Activated T-cell treated with anti-CD3 and anti-CD28 coated beads, Interleukin-2, amount 50 U/mL, for 72 hours (primary cell): ENCODE measurements around the gene COG2. TPM values are rescaled to one million over a fixed set of nuclear protein-coding genes. Genes with fewer than 3 reads are reported as not detected.
"Not testable (repeated sequence)": the region's sequence is repeated elsewhere in the genome, so short reads cannot be mapped to it uniquely, and the experiment has no call there.

ENCODE experiments used
- ATAC-seq, 2 donors: fragments of 150-1000 bp; cut with Tn5 transposase; replicated peaks in 1 of 2; 2 replicates each; pipeline ENCODE4 v1.10.0; 2021; ENCODE audit warnings: moderate library complexity in 2 of 2, mild to moderate bottlenecking in 1 of 2
- DNase-seq, 2 donors: peaks; one replicate each; pipeline ENCODE4 v3.0.0; 2021 to 2022; ENCODE audit warnings: mixed read lengths in 1 of 2
- H3K27ac Mint-ChIP-seq: one replicate; pipeline ENCODE4 v1.8.0; 2022; ENCODE audit warnings: mild to moderate bottlenecking, moderate library complexity, mixed read lengths
- H3K27me3 Mint-ChIP-seq: one replicate; pipeline ENCODE4 v1.8.0; 2022; ENCODE audit warnings: low read depth, mixed read lengths
- H3K36me3 Mint-ChIP-seq, 2 donors: one replicate each; pipeline ENCODE4 v1.8.0; 2022; ENCODE audit warnings: mixed read lengths in 2 of 2, mild to moderate bottlenecking in 1 of 2; ENCODE audit not compliant: insufficient read depth in 2 of 2
- H3K4me1 Mint-ChIP-seq: one replicate; pipeline ENCODE4 v1.8.0; 2022; ENCODE audit warnings: low read depth, mixed read lengths
- H3K4me3 Mint-ChIP-seq, 2 donors: one replicate each; pipeline ENCODE4 v1.8.0; 2022; ENCODE audit warnings: mild to moderate bottlenecking in 2 of 2, mixed read lengths in 2 of 2, moderate library complexity in 2 of 2
- H3K9me3 Mint-ChIP-seq, 2 donors: one replicate each; pipeline ENCODE4 v1.8.0; 2022; ENCODE audit warnings: mixed read lengths in 2 of 2
- total RNA-seq, 2 donors: library from RNA; stranded (reverse); gene quantifications; one replicate each; pipeline ENCODE4 v1.2.3, GENCODE V29; 2022

The COG2 gene, protein sequence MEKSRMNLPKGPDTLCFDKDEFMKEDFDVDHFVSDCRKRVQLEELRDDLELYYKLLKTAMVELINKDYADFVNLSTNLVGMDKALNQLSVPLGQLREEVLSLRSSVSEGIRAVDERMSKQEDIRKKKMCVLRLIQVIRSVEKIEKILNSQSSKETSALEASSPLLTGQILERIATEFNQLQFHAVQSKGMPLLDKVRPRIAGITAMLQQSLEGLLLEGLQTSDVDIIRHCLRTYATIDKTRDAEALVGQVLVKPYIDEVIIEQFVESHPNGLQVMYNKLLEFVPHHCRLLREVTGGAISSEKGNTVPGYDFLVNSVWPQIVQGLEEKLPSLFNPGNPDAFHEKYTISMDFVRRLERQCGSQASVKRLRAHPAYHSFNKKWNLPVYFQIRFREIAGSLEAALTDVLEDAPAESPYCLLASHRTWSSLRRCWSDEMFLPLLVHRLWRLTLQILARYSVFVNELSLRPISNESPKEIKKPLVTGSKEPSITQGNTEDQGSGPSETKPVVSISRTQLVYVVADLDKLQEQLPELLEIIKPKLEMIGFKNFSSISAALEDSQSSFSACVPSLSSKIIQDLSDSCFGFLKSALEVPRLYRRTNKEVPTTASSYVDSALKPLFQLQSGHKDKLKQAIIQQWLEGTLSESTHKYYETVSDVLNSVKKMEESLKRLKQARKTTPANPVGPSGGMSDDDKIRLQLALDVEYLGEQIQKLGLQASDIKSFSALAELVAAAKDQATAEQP
- total RNA-seq, result 10 to 100 TPM; 32.6 to 34.0 TPM

DNA sequence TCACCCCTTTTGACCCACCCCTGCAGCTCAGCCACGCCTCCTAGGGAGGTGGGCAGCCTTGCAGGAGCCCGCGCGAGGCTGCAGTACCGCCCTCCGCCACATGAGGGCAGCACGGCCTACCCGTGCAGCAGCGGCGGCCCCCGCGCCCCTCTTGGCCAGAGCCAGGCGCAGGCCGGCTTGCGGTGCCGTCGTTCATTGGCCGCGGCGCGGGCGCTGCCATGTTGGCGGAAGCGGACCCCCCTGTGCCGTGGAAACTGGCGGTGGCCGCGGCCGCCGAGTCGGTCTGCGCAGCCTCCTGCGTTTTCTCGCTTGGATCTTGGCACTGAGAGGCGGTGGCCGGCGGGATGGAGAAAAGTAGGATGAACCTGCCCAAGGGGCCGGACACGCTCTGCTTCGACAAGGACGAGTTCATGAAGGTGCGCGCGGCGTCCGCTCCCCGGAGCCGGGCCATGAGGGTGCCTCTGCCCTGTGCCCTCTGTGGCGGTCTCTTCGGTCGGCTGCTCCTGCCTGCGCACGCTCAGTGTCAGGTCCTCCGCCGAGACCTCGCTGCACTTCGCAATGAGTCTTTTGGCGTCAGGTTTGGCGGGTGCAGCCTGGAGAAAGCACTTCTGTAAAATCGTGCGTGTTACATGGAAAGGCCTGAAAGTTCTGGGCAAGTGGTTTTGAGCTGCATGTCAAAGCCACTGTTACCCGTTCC lies at the start of gene COG2:
COG2 (plus strand) TSS at position 219 of the 697 bp plus-strand sequence; CDS start at position 345, 126 bp downstream.
- DNase-seq, result peak; percentile 97 to 100
- Mint-ChIP-seq H3K27ac (peak within 1 kb of the TSS; percentile 83), H3K27me3 (peaks cover 15% of the 10 kb centered on the region), H3K9me3 (no peaks in the 10 kb centered on the region), H3K4me1 (peaks cover 51% of the 10 kb centered on the region), H3K4me3 (peak within 1 kb of the TSS; percentile 95), H3K36me3 (peaks cover 2 to 5% of the 10 kb centered on the region in 2 donors)
- ATAC-seq, result peak; percentile 95

- Mint-ChIP-seq H3K27ac (no peak overlapping the region), H3K4me3 (no peak overlapping the region), H3K9me3 (no peaks in the 10 kb centered on the region), H3K4me1 (no peaks in the 10 kb centered on the region), H3K27me3 (peaks cover 45% of the 10 kb centered on the region), H3K36me3 (peaks cover 0 to 1% of the 10 kb centered on the region in 2 donors)
- ATAC-seq, result no peak
- no peak for DNase-seq
Observed at GRCh38 chr1:230592848-230593414, 49.4 kb upstream of the COG2 start.

DNA sequence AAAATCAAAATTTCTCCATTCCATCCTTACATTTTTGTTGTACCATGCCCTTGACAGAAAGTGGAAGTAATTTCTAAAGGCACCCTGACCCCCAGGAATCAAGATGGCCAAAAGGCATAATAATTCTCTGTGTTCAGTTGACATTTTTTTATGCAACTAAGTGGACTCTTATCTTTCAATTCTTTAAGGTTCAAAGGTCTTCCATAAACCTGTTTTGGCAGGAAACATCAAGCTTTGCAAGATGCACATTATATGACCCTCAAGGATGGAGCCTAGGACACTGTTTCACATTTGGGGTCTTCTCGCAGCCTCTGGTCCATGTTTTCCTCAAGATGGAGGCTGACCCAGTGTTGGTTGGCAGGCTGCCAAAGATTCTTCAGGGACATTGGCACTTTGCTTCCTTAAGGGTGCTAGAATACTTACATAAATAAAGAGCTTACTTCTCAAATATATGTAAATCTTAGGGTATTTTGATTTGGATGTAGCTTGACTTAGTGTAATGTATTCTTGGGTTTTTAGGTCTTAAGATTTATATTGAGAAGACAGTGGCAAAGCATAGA lies 48.0 kb upstream of the COG2 start:
- ATAC-seq (no peak), DNase-seq (no peak)
- Mint-ChIP-seq H3K4me1 (no peaks in the 10 kb centered on the region), H3K36me3 (peaks cover 0 to 1% of the 10 kb centered on the region in 2 donors), H3K27me3 (peaks cover 51% of the 10 kb centered on the region), H3K9me3 (peaks cover 2% of the 10 kb centered on the region in 2 donors), H3K27ac (no peak overlapping the region), H3K4me3 (no peak overlapping the region)

DNA sequence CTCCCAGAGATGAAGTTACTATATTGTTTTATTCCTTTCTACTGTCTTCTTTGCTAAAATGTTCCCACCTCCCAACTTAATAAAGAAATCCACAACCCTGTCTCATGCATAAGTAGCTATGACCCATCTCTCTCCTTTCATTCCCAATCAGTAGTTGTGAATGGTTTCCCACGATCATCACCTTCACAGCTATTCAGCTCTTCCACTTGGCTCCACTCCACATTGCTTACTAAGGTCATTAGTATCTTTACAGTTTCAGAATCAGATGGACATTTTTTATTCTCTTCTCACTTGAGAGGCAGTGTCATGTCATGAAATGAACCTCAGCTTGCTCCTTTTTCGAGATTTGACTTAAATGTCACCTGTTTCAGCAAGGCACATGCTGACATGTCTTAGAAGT lies 47.1 kb upstream of the COG2 start:
- Mint-ChIP-seq H3K4me3 (no peak overlapping the region), H3K4me1 (no peaks in the 10 kb centered on the region), H3K9me3 (peaks cover 2% of the 10 kb centered on the region in 2 donors), H3K36me3 (peaks cover 0 to 1% of the 10 kb centered on the region in 2 donors), H3K27ac (no peak overlapping the region), H3K27me3 (peaks cover 46% of the 10 kb centered on the region)
- DNase-seq (no peak), ATAC-seq (no peak)

GRCh38 chr1:230596306-230596705 lies 46.0 kb upstream of the COG2 start:
- peaks cover 47% of the 10 kb centered on the region for H3K27me3 Mint-ChIP-seq
- peaks cover 2% of the 10 kb centered on the region in 2 donors for H3K9me3 Mint-ChIP-seq

DNA sequence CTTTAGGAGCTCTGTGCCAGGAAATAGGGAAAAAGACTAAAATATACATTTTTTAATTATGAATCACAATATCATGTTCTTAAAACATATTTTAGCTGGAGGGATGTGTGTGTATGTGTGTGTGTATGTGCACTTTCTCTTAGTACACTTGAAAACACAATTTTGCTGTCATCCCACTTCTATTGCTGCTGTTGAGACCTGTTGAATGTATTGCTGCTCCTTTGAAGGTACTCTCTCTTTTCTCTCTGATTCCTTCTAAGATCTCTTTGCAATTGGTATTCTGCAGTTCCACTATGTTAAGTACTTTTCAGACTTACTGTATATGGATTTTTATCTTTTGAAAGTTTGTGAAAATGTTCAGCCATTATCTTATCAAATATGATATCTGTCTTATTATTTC lies 43.5 kb upstream of the COG2 start:
- Mint-ChIP-seq H3K4me3 (no peak overlapping the region), H3K4me1 (no peaks in the 10 kb centered on the region), H3K36me3 (peaks cover 0 to 1% of the 10 kb centered on the region in 2 donors), H3K9me3 (peaks cover 2% of the 10 kb centered on the region in 2 donors), H3K27ac (no peak overlapping the region), H3K27me3 (peaks cover 50% of the 10 kb centered on the region)
- ATAC-seq, result no peak
- no peak for DNase-seq

More at GRCh38 chr1:230596306-230596705, 46.0 kb upstream of the COG2 start:
- DNase-seq, result no peak
- Mint-ChIP-seq H3K4me1 (no peaks in the 10 kb centered on the region), H3K36me3 (peaks cover 0 to 1% of the 10 kb centered on the region in 2 donors), H3K27ac (no peak overlapping the region), H3K4me3 (no peak overlapping the region)
- ATAC-seq, result no peak

GRCh38 chr1:230599926-230600656 lies 42.2 kb upstream of the COG2 start:
- Mint-ChIP-seq H3K36me3 (no peaks in the 10 kb centered on the region), H3K4me3 (no peak overlapping the region), H3K27ac (no peak overlapping the region), H3K27me3 (peaks cover 44% of the 10 kb centered on the region), H3K9me3 (peaks cover 2% of the 10 kb centered on the region in 2 donors), H3K4me1 (no peaks in the 10 kb centered on the region)
- ATAC-seq, result no peak
- no peak for DNase-seq

GRCh38 chr1:230600657-230601400 lies 41.5 kb upstream of the COG2 start:
- peaks cover 39% of the 10 kb centered on the region for H3K27me3 Mint-ChIP-seq
- H3K4me1 Mint-ChIP-seq, result not testable (repeated sequence)

GRCh38 chr1:230609208-230609607 lies 33.1 kb upstream of the COG2 start:
- H3K27me3 Mint-ChIP-seq, result peaks cover 22% of the 10 kb centered on the region
- H3K4me3 Mint-ChIP-seq, result no peak overlapping the region
- no peak for ATAC-seq

More at GRCh38 chr1:230600657-230601400, 41.5 kb upstream of the COG2 start:
- ATAC-seq, H3K36me3 Mint-ChIP-seq, DNase-seq, H3K4me3 Mint-ChIP-seq, H3K9me3 Mint-ChIP-seq, H3K27ac Mint-ChIP-seq: not testable (repeated sequence)

GRCh38 chr1:230610589-230610988 lies 31.7 kb upstream of the COG2 start:
- ATAC-seq, result no peak
- Mint-ChIP-seq H3K27ac (no peak overlapping the region), H3K36me3 (no peaks in the 10 kb centered on the region), H3K4me1 (no peaks in the 10 kb centered on the region), H3K4me3 (no peak overlapping the region), H3K9me3 (no peaks in the 10 kb centered on the region), H3K27me3 (peaks cover 23% of the 10 kb centered on the region)
- no peak for DNase-seq

More at GRCh38 chr1:230609208-230609607, 33.1 kb upstream of the COG2 start:
- DNase-seq, result no peak
- H3K36me3 Mint-ChIP-seq, result no peaks in the 10 kb centered on the region
- H3K4me1 Mint-ChIP-seq, result no peaks in the 10 kb centered on the region
- H3K27ac Mint-ChIP-seq, result no peak overlapping the region
- no peaks in the 10 kb centered on the region for H3K9me3 Mint-ChIP-seq

GRCh38 chr1:230611128-230611877 lies 31.0 kb upstream of the COG2 start:
- DNase-seq, result no peak
- Mint-ChIP-seq H3K9me3 (no peaks in the 10 kb centered on the region), H3K27ac (no peak overlapping the region), H3K4me1 (no peaks in the 10 kb centered on the region), H3K4me3 (no peak overlapping the region), H3K27me3 (peaks cover 29% of the 10 kb centered on the region), H3K36me3 (no peaks in the 10 kb centered on the region)
- no peak for ATAC-seq
